H1 (cell line): ENCODE results near the gene APOL4. TPM values are rescaled to one million over a fixed set of nuclear protein-coding genes. Genes with fewer than 3 reads are reported as not detected.

Source experiments
- CBX5 ChIP-seq: fragments of 300-800, 300-1000 bp; sonication (generic); IDR thresholded peaks from 2 replicates; pipeline ENCODE4 v1.7.1; 2016; ENCODE audit warnings: antibody characterized with exemption, low read length, low read depth
- CTBP2 ChIP-seq: IDR thresholded peaks from 2 replicates; pipeline ENCODE4 v1.7.0; 2011; ENCODE audit warnings: borderline replicate concordance, mild to moderate bottlenecking, moderate library complexity, mixed read lengths, low read length; ENCODE audit not compliant: insufficient read depth, insufficient read length
- polyA plus RNA-seq, 7 experiments: library from polyadenylated mRNA; depleted of rRNA in 3 of 7; stranded (reverse) in 5 of 7; unstranded in 2 of 7; fragments of >200 nt in 5 of 7; fragments of 200-250 nt in 2 of 7; gene quantifications; 1 replicate in 5 of 7; 2 replicates in 1 of 7; 4 replicates in 1 of 7; pipeline versions ENCODE4 v1.2.1 to v1.2.3, GENCODE V29; 2011 to 2013; ENCODE audit warnings: missing spikeins in 2 of 7, mixed read lengths in 2 of 7
- total RNA-seq: library from RNA; stranded (reverse); fragmentation: NEBNext Ultra II Directional; extraction: Animal tissue kit (Norgen Biotek cat#: 25700); gene quantifications from 2 replicates; pipeline ENCODE4 v1.2.1, GENCODE V29; 2021

The APOL4 gene
- total and polyA plus RNA-seq, 2 of the 8 experiments (the other 6 are each of a cell fraction or from before 2014, with no cell fraction given), result 0.02 TPM; not detected in 1

DNA sequence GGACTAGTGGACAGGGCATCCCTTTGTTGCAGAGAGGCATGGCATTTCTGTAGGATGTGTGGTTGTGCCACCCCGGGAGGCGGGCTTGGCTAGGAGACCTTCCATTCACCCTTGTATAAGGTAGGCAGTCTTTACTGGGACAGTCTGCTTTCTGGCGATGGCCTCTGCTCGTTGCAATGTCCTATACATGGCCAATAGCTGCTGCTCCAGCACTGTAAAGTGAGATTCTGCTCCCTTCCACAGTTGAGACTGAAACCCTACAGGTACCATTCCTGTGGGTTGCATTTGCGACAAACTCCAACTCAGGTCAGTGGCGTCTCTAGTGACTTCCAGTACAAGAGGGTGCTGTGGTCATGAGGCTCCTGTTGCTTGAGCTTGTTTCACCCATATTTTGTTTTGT is 20.7 kb downstream of the APOL4 start (continued):
- no peak for TF ChIP-seq CTBP2
- TF ChIP-seq CBX5, result no peak
